GM18909 (cell line): ENCODE data around the gene VPS29.
"Not testable (repeated sequence)": the region's sequence is repeated elsewhere in the genome, so short reads cannot be mapped to it uniquely, and the experiment has no call there.

Experiments used
- ATAC-seq: cut with Tn5 transposase; IDR thresholded peaks from one replicate; pipeline ENCODE4 v1.9.1; 2021; ENCODE audit warnings: mild to moderate bottlenecking; ENCODE audit not compliant: unreplicated experiment, poor library complexity

The VPS29 gene

GRCh38 chr12:110501752-110502738, at the start of gene VPS29, which contains the start of gene RAD9B:
Gene VPS29, minus strand, starts transcription at chr12:110502111. Its CDS starts 60 bp downstream, at chr12:110502051.
Gene RAD9B, plus strand, starts transcription at chr12:110502331. Its CDS starts 7 bp downstream, at chr12:110502338.
- peak; percentile 95 for ATAC-seq

DNA sequence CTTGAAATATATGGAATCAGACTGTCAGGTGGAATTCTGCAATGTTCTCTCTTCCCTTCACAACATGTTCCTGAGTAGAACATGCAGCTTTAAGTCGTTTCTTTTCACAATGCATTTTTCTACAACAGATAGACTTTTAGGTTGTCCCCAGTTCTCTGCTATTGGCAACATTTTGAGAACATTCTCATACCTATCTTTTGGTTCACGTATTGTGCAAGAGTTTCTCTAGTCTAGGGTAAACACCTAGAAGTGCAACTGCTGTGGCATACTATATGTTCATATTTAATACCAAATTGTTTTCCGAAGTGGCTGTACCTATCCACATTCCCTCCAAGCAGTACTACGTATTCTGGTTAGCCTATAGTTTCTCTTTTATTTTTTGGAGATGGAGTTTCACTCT, 49.1 kb upstream of the VPS29 start:
- no peak for ATAC-seq

DNA sequence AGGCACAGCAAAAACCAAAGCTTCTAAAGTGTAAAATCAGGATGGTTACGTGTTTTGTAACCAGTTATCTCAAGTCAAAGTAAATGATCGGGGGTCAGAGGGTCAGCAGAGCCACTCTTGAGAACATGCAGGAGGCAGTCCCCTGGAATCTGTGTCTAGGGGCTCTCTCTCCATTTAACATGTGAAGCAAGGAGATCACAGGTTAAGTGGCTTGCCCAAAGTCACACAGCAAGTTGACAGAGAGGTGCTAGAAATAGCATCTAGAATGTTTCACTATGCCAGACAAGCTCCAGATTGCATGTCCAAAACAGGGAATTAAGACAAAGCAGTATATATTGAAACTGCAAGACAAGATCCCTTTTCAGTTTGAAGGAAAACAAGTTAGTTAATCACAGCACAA, 47.8 kb upstream of the VPS29 start:
- ATAC-seq: no peak

DNA sequence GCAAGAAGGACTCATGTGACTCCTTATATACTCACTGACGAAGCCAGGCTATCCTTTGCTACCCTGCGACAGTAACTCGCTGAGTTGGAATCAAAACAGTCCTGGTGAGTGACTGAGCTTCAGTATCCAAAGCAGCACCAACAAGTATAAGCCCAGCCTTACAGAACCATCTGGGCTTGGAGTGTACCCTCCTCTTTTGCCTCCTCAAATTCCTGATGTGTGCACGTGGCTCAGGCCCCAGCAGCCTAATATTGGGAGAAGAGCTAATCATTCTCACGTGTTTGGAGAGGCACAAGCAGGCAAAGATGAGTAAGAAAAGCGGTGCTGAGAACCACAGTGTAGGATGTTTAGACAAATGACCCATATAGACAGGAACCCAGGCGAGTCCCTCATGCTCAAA, 46.8 kb upstream of the VPS29 start:
- ATAC-seq: no peak

GRCh38 chr12:110547090-110547489, 45.2 kb upstream of the VPS29 start:
- ATAC-seq: no peak

DNA sequence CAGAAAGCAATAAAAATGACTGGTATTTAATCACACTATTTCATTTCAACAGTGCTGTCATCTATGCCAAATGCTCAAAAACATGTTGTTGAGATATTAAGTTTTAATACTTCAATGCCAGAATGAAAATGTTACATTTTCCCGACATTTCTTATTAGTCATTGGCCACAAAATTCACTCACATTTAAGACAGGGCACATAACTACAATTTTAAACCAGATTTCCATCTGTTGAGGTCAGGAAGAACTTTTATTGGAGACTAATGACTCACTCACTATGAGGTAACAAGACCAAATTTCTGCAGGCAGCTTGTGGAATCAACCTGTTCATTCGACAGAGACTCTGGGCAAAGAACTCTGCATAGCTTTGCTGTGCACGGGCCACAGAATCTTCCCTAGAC, 44.4 kb upstream of the VPS29 start:
- no peak for ATAC-seq

GRCh38 chr12:110545812-110546211, 43.9 kb upstream of the VPS29 start:
- no peak for ATAC-seq

DNA sequence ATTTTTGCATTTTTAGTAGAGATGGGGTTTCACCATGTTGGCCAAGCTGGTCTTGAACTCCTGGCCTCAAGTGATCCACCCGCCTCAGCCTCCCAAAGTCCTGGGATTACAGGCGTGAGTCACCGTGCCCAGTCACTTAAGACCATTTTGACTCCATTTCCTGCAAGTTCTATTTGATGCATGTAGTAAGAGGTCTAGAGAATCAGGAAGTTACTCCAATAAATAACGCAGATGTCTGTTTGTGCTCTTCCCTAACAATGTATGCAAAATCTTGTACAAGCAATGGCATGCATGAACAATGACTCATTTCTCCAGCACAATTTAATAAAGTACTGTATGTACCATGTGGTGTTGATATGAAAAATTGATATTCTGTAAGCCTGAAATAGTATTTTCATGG, 43.3 kb upstream of the VPS29 start:
- not testable (repeated sequence) for ATAC-seq

GRCh38 chr12:110543965-110544364, 42.1 kb upstream of the VPS29 start:
- ATAC-seq: no peak

GRCh38 chr12:110543252-110543959, 41.5 kb upstream of the VPS29 start:
- no peak for ATAC-seq

GRCh38 chr12:110540048-110540447, 38.1 kb upstream of the VPS29 start:
- ATAC-seq: no peak

DNA sequence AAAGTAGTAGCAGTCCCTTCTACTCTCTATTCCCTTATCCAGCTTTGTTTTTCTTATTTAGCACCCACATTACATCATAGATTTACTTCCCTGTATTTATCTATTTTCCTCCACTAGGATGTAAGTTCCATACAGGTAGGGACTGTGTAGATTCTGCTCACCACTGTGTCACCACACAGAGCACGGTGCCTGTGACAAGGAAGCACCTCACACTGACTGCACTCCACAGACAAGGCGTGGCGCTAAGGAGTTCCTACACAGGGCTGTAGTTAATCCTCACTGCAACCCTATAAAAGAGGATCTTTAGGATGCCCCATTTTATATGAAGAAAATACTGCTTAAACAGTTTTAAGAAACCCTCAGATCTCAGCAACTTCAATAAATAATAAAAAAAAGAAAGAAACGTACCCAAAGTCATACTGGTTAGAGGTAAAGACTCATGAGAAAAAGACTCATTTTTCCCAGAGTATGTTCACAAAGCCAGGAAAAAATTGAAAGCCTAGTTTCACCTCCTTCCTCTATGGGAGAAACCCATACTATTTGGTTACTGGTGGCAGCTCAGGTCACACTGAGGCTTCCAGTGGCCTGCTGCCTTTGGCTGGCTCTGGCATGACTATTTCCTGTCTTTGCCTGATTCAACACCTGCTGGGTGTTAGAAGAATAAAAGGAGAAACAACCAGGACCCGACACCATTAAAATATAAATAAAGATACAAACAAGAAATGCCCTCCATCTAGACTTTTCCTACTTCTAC, 37.1 kb upstream of the VPS29 start:
- ATAC-seq: no peak

- no peak for ATAC-seq
Measured at GRCh38 chr12:110537605-110538409, 35.9 kb upstream of the VPS29 start.

- ATAC-seq: no peak
Measured at GRCh38 chr12:110536834-110537604, 35.1 kb upstream of the VPS29 start.

DNA sequence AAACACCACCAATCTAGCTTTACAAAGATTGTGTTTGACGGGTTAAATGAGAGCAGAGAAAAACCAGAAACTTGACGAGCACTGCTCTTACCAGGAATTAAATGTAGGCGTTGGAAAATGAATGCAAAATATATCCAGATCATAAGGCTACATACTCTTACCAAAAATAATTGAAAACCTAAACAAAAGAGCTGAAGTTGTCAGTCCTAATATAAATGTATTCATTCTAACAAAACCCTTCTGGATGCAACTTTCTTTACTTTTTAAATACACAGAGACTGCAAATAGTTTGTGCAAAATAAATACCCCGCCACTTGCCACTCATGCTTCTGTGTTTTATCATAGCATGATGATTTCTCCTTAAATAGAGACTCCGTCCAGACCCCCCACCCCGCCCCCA, 32.9 kb upstream of the VPS29 start:
- ATAC-seq: no peak

DNA sequence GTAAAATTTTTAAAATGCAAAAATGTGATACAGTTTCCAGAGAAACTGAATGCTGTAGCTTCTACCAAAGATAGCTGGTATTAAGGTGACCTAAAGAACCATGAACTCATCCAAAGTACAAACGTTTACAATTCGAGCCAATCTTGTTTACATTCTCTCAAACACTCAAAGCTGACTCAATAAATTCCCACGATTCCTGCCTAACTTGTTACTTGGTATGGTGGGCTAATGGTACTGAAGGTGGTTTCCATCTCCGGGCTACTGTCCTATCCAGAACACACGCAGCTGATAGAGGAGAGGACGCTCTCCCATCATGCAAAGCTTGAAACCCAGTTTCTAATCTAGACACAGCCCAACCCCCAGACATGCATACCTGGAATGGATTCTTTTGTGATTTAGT, 31.7 kb upstream of the VPS29 start:
- ATAC-seq: no peak

DNA sequence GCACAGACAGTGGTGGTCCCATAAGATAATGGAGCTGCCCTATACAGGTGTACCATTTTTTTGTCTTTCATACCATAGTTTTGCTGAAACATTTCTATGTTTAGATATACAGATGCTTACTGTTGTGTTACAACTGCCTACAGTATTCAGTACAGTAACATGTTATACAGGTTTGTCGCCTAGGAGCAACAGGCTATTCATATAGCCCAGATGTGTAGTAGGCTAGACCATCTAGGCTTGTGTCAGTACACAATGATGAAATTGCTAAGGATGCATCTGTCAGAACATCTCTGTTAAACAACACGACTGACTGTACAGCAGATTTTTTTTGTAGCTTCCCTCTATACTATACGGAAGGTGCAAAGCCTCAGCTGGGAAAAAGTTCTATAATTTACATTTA, 30.7 kb upstream of the VPS29 start:
- no peak for ATAC-seq

GRCh38 chr12:110531741-110532333, 29.9 kb upstream of the VPS29 start:
- ATAC-seq: peak; percentile 90

- ATAC-seq: no peak
Measured at GRCh38 chr12:110530511-110530910, 28.6 kb upstream of the VPS29 start.
